PC-3 (cell line): ENCODE measurements around the gene ID4. TPM values are rescaled to one million over a fixed set of nuclear protein-coding genes. Genes with fewer than 3 reads are reported as not detected.

Source experiments
- ATAC-seq: fragments of 200-7000 bp; cut with Tn5 transposase; 2 replicates; pipeline ENCODE4 v1.9.1; 2020; ENCODE audit warnings: mild to moderate bottlenecking, moderate library complexity
- BruUV-seq: library from RNA; stranded (reverse); fragments of 400-500 nt; replicated peaks from 2 replicates; lab custom pipeline; 2021; lab: Mats Ljungman, UMichigan
- CTCF ChIA-PET: fragments of 300-600 bp; sonication (Branson Sonifier 250); formaldehyde crosslinking; loops from one replicate; lab custom pipeline; 2022; ENCODE audit warnings: antibody characterized with exemption; lab: Charles Lee
- POLR2A ChIA-PET: fragments of 300-600 bp; sonication (Branson Sonifier 250); formaldehyde crosslinking; loops from one replicate; lab custom pipeline; 2022; ENCODE audit warnings: antibody characterized with exemption; ENCODE audit not compliant: unreplicated experiment; lab: Charles Lee
- DNase-seq: peaks from one replicate; pipeline ENCODE4 v3.0.0-alpha.2; 2015
- H2AFZ ChIP-seq: fragments of 300-600 bp; sonication (generic); 2 replicates; pipeline ENCODE4 v1.6.0; 2016; ENCODE audit warnings: antibody characterized with exemption, low read length
- H3F3A ChIP-seq: fragments of 300-600 bp; sonication (generic); one replicate; pipeline ENCODE4 v1.6.0; 2017; ENCODE audit warnings: antibody characterized with exemption, low read length, control low read depth, mild to moderate bottlenecking; ENCODE audit not compliant: unreplicated experiment
- H3K27ac ChIP-seq: fragments of 300-600 bp; sonication (generic); 2 replicates; pipeline ENCODE4 v1.5.1; 2016; ENCODE audit warnings: mild to moderate bottlenecking, low read length
- H3K27me3 ChIP-seq: fragments of 300-600 bp; sonication (generic); 2 replicates; pipeline ENCODE4 v1.6.1; 2016; ENCODE audit warnings: low read length, mixed read lengths
- H3K36me3 ChIP-seq: fragments of 300-600 bp; sonication (generic); 2 replicates; pipeline ENCODE4 v1.6.1; 2016; ENCODE audit warnings: low read depth, mixed run types, low read length, mixed read lengths
- H3K4me1 ChIP-seq: fragments of 300-600 bp; sonication (generic); 2 replicates; pipeline ENCODE4 v1.5.1; 2016; ENCODE audit warnings: low read length; ENCODE audit not compliant: insufficient read depth
- H3K4me2 ChIP-seq: fragments of 300-600 bp; sonication (generic); 2 replicates; pipeline ENCODE4 v1.6.0; 2016; ENCODE audit warnings: low read length
- H3K4me3 ChIP-seq: fragments of 300-600 bp; sonication (generic); 2 replicates; pipeline ENCODE4 v1.5.1; 2016; ENCODE audit warnings: mild to moderate bottlenecking, low read length, mixed read lengths
- H3K79me2 ChIP-seq: fragments of 300-600 bp; sonication (generic); 2 replicates; pipeline ENCODE4 v1.6.1; 2017; ENCODE audit warnings: low read length, mixed read lengths
- H3K9ac ChIP-seq: fragments of 300-600 bp; sonication (generic); 2 replicates; pipeline ENCODE4 v1.6.0; 2016; ENCODE audit warnings: mild to moderate bottlenecking, low read length
- H3K9me2 ChIP-seq: fragments of 300-600 bp; sonication (generic); replicated peaks from 2 replicates; pipeline ENCODE4 v1.6.1; 2016; ENCODE audit warnings: mixed run types, low read length, mixed read lengths
- H3K9me3 ChIP-seq: fragments of 300-600 bp; sonication (generic); 2 replicates; pipeline ENCODE4 v1.6.1; 2016; ENCODE audit warnings: low read length, mixed read lengths
- H4K20me1 ChIP-seq: fragments of 300-600 bp; sonication (generic); 2 replicates; pipeline ENCODE4 v1.6.1; 2016; ENCODE audit warnings: low read length, mixed read lengths
- EZH2 ChIP-seq: fragments of 300-600 bp; sonication (generic); IDR thresholded peaks from one replicate; pipeline ENCODE4 v1.6.1; 2017; ENCODE audit warnings: antibody characterized with exemption, mild to moderate bottlenecking, low read length; ENCODE audit not compliant: unreplicated experiment
- EZH2phosphoT487 ChIP-seq: fragments of 300-600 bp; sonication (generic); IDR thresholded peaks from 2 replicates; pipeline ENCODE4 v1.6.1; 2018; ENCODE audit warnings: mild to moderate bottlenecking, antibody characterized with exemption, low read length, borderline replicate concordance
- intact Hi-C: fragments of 100-400 bp; cut with micrococcal nuclease; formaldehyde crosslinking; loops from 2 replicates; pipeline ENCODE4 v1.9.0; 2023
- total RNA-seq: library from RNA; depleted of rRNA; stranded (reverse); fragments of >200 nt; gene quantifications from 2 replicates; pipeline ENCODE4 v1.2.3, GENCODE V29; 2014
- TF ChIP-seq, protein P1 (sequence below): fragments of 300-600 bp; sonication (generic); conservative IDR thresholded peaks from 2 replicates; pipeline ENCODE4 v1.5.1; 2017; ENCODE audit warnings: antibody characterized with exemption, low read depth, mild to moderate bottlenecking, low read length

ID4 gene
- total RNA-seq, 1 experiment from 2014 or later, result 1.4 TPM

DNA sequence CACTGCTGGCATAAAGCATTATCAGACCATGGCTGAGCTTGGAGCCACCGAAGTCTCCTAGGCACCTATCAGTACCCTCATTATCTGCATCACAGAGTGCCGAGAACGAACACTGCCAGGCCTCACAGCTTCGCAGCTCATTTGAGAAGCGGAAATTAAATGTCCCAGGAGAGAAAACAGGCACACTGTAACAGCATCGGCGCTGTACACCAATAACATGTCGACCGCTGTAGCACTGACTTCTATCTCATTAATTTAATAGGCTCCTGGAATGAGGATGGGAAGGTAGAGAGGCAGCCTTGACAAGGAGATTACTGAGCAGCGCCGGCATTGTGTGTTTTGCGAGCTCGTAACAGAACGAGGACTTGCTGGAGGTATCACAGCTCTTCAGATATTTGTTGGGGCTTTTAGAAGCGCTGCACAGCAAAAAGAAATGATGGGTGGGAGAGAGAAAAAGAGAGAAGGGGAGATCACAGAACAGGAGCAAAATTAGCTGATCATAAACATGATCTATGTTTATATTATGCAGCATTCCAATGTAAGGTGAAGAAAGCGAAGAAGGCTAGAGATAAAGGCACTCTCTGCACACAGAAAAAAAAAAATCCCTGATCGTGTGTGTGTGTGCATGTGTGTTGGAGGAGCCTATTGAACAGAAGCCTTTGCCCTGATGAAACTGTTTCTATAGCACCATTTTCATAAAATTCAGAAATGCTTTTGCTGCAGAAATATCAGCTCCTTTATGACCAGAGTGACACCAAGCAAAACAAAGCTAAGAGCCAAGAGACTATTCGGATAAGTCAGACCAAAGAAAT lies 29.2 kb downstream of the ID4 start:
- H4K20me1 ChIP-seq, result no peaks in the 10 kb centered on the region
- ChIA-PET POLR2A (no interaction called here), CTCF (no interaction called here)
- no peak for ATAC-seq
- no peaks in the 10 kb centered on the region for H3K9me2 ChIP-seq
- H2AFZ ChIP-seq, result no peak overlapping the region
- BruUV-seq, result no TSS peak
- H3K4me2 ChIP-seq, result peak overlapping the region; percentile 36; the same call in 1 of the 2 replicates
- no peaks in the 10 kb centered on the region for H3K9me3 ChIP-seq
- no peak overlapping the region for H3K27ac ChIP-seq
- no peak overlapping the region for H3K9ac ChIP-seq
- TF ChIP-seq EZH2 (no peak), EZH2phosphoT487 (no peak)
- TF ChIP-seq, protein P1, sequence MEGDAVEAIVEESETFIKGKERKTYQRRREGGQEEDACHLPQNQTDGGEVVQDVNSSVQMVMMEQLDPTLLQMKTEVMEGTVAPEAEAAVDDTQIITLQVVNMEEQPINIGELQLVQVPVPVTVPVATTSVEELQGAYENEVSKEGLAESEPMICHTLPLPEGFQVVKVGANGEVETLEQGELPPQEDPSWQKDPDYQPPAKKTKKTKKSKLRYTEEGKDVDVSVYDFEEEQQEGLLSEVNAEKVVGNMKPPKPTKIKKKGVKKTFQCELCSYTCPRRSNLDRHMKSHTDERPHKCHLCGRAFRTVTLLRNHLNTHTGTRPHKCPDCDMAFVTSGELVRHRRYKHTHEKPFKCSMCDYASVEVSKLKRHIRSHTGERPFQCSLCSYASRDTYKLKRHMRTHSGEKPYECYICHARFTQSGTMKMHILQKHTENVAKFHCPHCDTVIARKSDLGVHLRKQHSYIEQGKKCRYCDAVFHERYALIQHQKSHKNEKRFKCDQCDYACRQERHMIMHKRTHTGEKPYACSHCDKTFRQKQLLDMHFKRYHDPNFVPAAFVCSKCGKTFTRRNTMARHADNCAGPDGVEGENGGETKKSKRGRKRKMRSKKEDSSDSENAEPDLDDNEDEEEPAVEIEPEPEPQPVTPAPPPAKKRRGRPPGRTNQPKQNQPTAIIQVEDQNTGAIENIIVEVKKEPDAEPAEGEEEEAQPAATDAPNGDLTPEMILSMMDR, result no peak
- H3K79me2 ChIP-seq, result no peaks in the 10 kb centered on the region
- intact Hi-C loops, result no loop called here
- H3K27me3 ChIP-seq, result peaks cover 19% of the 10 kb centered on the region; the same call in 1 of the 2 replicates
- no peak overlapping the region for H3K4me3 ChIP-seq
- H3K36me3 ChIP-seq, result no peaks in the 10 kb centered on the region
- no peaks in the 10 kb centered on the region for H3F3A ChIP-seq
- DNase-seq, result no peak
- H3K4me1 ChIP-seq, result peaks cover 21% of the 10 kb centered on the region

DNA sequence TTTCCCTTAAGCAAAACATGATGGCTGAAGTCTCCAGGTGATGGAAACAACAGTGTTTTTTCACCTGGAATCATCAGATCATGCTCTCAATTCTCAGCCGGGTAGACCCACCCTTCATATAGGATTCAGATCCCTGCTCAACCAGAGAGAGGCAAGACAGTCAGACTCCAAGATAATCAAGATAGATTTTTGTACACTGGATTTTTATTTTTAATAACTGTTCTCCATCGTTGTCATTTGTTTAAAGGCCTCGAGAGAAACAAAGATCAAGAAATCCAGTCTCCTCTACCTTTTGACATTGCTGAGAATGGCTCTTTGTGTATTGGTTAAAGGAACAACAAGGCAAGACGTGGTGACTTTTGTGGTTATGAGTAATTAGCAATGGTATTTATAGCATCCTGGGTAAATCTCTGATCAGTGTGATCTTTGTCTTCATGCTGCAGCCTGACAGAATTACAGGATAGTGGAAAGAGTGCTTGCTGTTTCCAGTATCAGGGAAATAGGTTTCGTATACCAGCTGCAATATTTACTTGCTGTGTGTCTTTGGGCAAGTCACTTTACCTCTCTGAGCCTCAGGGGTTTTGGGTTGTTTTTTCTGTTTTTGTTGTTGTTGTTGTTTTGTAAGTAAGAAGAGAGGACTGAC lies 29.9 kb downstream of the ID4 start:
- peak; percentile 97 for ATAC-seq
- intact Hi-C loops, result no loop called here
- peak overlapping the region; percentile 36; the same call in 1 of the 2 replicates for H3K4me2 ChIP-seq

More for the DNA sequence above, 29.9 kb downstream of the ID4 start:
- Histone ChIP-seq H3K9me2 (no peaks in the 10 kb centered on the region), H3K9me3 (no peaks in the 10 kb centered on the region), H3K9ac (no peak overlapping the region), H3K79me2 (no peaks in the 10 kb centered on the region), H3K27me3 (peaks cover 19% of the 10 kb centered on the region; the same call in 1 of the 2 replicates), H3F3A (no peaks in the 10 kb centered on the region), H2AFZ (no peak overlapping the region), H4K20me1 (no peaks in the 10 kb centered on the region), H3K27ac (no peak overlapping the region), H3K4me1 (peaks cover 21% of the 10 kb centered on the region), H3K36me3 (no peaks in the 10 kb centered on the region), H3K4me3 (no peak overlapping the region)
- POLR2A ChIA-PET, result no interaction called here
- no TSS peak for BruUV-seq
- CTCF ChIA-PET, result no interaction called here
- peak; percentile 92 for DNase-seq
- TF ChIP-seq, protein P1, result no peak
- TF ChIP-seq EZH2phosphoT487 (no peak), EZH2 (no peak)
